ENCODE results near the gene PER2. TPM values are rescaled to one million over a fixed set of nuclear protein-coding genes. Genes with fewer than 3 reads are reported as not detected.
"Not testable (repeated sequence)": the region's sequence is repeated elsewhere in the genome, so short reads cannot be mapped to it uniquely, and the experiment has no call there.

PER2 gene
- total RNA-seq, 1 donor from 2014 or later, result 3.7 TPM

GRCh38 chr2:238320246-238320647 lies 31.8 kb upstream of the PER2 start, which contains the start of gene TRAF3IP1:
Gene TRAF3IP1 (plus strand): TSS chr2:238320518. CDS start chr2:238320663, 145 bp downstream.
- Mint-ChIP-seq H3K27ac (ENCODE audit: unreplicated experiment) (peak within 1 kb of the TSS; percentile 47), H3K4me3 (ENCODE audit: unreplicated experiment) (peak within 1 kb of the TSS; percentile 76), H3K36me3 (ENCODE audit: unreplicated experiment) (peaks cover 4% of the 10 kb centered on the region), H3K4me1 (ENCODE audit: unreplicated experiment) (peaks cover 17% of the 10 kb centered on the region), H3K27me3 (ENCODE audit: unreplicated experiment) (peaks cover 12% of the 10 kb centered on the region), H3K9me3 (ENCODE audit: unreplicated experiment) (no peaks in the 10 kb centered on the region)
- no peak for TF ChIP-seq CTCF (IDR thresholded peaks at IDR 0.05)
- DNase-seq (ENCODE audit: extremely low spot score, unreplicated experiment), result peak; percentile 97

GRCh38 chr2:238315031-238315595 lies 26.7 kb upstream of the PER2 start:
- Mint-ChIP-seq H3K36me3 (ENCODE audit: unreplicated experiment) (no peaks in the 10 kb centered on the region), H3K4me3 (ENCODE audit: unreplicated experiment) (no peak overlapping the region), H3K9me3 (ENCODE audit: unreplicated experiment) (no peaks in the 10 kb centered on the region)

DNA sequence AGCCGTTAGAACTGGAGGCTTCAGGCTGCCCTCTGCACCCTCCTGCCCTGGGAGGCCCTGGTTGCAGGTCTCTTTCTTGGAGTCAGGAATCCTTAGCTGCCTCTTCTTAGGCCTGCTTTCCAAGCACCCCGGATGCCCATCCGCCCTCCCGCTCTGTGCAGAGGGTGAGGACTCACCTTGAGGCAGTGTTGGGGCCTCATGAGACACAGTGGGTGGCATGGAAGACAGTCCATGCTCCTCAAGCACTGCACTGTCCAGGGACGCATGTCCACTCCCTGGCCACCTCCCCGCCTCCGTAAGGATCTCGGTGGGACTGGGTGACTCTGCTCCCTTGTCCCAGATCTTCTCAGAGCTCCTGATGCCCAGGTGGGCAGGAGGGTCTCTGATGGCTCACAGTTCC lies 26.2 kb upstream of the PER2 start:
- no peak for TF ChIP-seq CTCF (IDR thresholded peaks at IDR 0.05)
- Mint-ChIP-seq H3K36me3 (ENCODE audit: unreplicated experiment) (no peaks in the 10 kb centered on the region), H3K9me3 (ENCODE audit: unreplicated experiment) (no peaks in the 10 kb centered on the region), H3K4me3 (ENCODE audit: unreplicated experiment) (no peak overlapping the region), H3K27me3 (ENCODE audit: unreplicated experiment) (peaks cover 20% of the 10 kb centered on the region), H3K4me1 (ENCODE audit: unreplicated experiment) (peaks cover under 1% of the 10 kb centered on the region), H3K27ac (ENCODE audit: unreplicated experiment) (no peak overlapping the region)
- no peak for DNase-seq (ENCODE audit: extremely low spot score, unreplicated experiment)

More at GRCh38 chr2:238315031-238315595, 26.7 kb upstream of the PER2 start:
- no peak for TF ChIP-seq CTCF (IDR thresholded peaks at IDR 0.05)
- peaks cover 20% of the 10 kb centered on the region for H3K27me3 Mint-ChIP-seq (ENCODE audit: unreplicated experiment)
- DNase-seq (ENCODE audit: extremely low spot score, unreplicated experiment), result no peak
- H3K4me1 Mint-ChIP-seq (ENCODE audit: unreplicated experiment), result peaks cover 5% of the 10 kb centered on the region
- H3K27ac Mint-ChIP-seq (ENCODE audit: unreplicated experiment), result no peak overlapping the region

DNA sequence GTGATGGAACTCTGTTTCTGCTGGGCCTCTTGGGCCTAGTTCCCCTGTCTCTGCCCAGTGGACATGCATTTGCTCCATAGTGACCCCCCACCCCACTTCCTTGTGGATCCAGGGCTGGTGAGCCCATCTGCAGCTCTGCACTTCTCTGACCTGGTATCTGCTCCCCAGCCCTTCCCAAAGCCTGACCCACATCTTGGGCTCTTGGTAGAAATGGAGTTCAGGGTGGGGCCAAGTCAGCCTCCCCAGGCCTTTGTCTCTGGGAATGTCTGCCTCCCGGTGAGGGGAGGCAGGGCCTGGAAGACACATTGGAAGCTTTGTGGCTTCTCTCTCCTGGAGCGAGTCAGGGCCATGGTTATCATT lies 25.6 kb upstream of the PER2 start:
- no peak overlapping the region for H3K4me3 Mint-ChIP-seq (ENCODE audit: unreplicated experiment)
- H3K4me1 Mint-ChIP-seq (ENCODE audit: unreplicated experiment), result no peaks in the 10 kb centered on the region
- H3K36me3 Mint-ChIP-seq (ENCODE audit: unreplicated experiment), result no peaks in the 10 kb centered on the region
- no peak for TF ChIP-seq CTCF (IDR thresholded peaks at IDR 0.05)
- H3K27ac Mint-ChIP-seq (ENCODE audit: unreplicated experiment), result no peak overlapping the region
- DNase-seq (ENCODE audit: extremely low spot score, unreplicated experiment), result no peak
- peaks cover 20% of the 10 kb centered on the region for H3K27me3 Mint-ChIP-seq (ENCODE audit: unreplicated experiment)
- H3K9me3 Mint-ChIP-seq (ENCODE audit: unreplicated experiment), result no peaks in the 10 kb centered on the region

- Mint-ChIP-seq H3K27ac (ENCODE audit: unreplicated experiment) (no peak overlapping the region), H3K4me3 (ENCODE audit: unreplicated experiment) (no peak overlapping the region), H3K36me3 (ENCODE audit: unreplicated experiment) (no peaks in the 10 kb centered on the region), H3K27me3 (ENCODE audit: unreplicated experiment) (peaks cover 20% of the 10 kb centered on the region), H3K4me1 (ENCODE audit: unreplicated experiment) (no peaks in the 10 kb centered on the region), H3K9me3 (ENCODE audit: unreplicated experiment) (no peaks in the 10 kb centered on the region)
- no peak for TF ChIP-seq CTCF (IDR thresholded peaks at IDR 0.05)
- no peak for DNase-seq (ENCODE audit: extremely low spot score, unreplicated experiment)
Observed at GRCh38 chr2:238313289-238313990, 25.0 kb upstream of the PER2 start.

GRCh38 chr2:238310721-238311120 lies 22.3 kb upstream of the PER2 start:
- H3K27ac Mint-ChIP-seq (ENCODE audit: unreplicated experiment); H3K9me3 Mint-ChIP-seq (ENCODE audit: unreplicated experiment); H3K4me3 Mint-ChIP-seq (ENCODE audit: unreplicated experiment); H3K27me3 Mint-ChIP-seq (ENCODE audit: unreplicated experiment); H3K36me3 Mint-ChIP-seq (ENCODE audit: unreplicated experiment); DNase-seq (ENCODE audit: extremely low spot score, unreplicated experiment); H3K4me1 Mint-ChIP-seq (ENCODE audit: unreplicated experiment): not testable (repeated sequence)
